Spleen (tissue), 11 donors: ENCODE results near the gene DAD1. TPM values are rescaled to one million over a fixed set of nuclear protein-coding genes. Genes with fewer than 3 reads are reported as not detected.
A peak's percentile ranks its signal among the peaks of the same experiment; 100 is the strongest.

Experiments
- DNase-seq: peaks from one replicate; pipeline ENCODE4 v3.0.0-alpha.2; 2020
- H3K27ac ChIP-seq, 8 donors: fragments of 200-600 bp; sonication (generic) in 7 of 8; 1 replicate in 4 of 8; 2 replicates in 4 of 8; pipeline versions ENCODE4 v1.5.0 to v1.8.0; 2016 to 2021; ENCODE audit warnings: inconsistent platforms in 4 of 8, mild to moderate bottlenecking in 4 of 8, moderate library complexity in 1 of 8
- H3K27me3 ChIP-seq, 7 donors: fragments of 200-600 bp; sonication (generic) in 6 of 7; replicated peaks in 1 of 7; 1 replicate in 4 of 7; 2 replicates in 3 of 7; pipeline versions ENCODE4 v1.5.0 to v1.8.0; 2016 to 2021; ENCODE audit warnings: inconsistent platforms in 3 of 7, mild to moderate bottlenecking in 1 of 7
- H3K36me3 ChIP-seq, 6 donors: fragments of 200-600 bp; sonication (generic) in 5 of 6; 1 replicate in 4 of 6; 2 replicates in 2 of 6; pipeline versions ENCODE4 v1.5.0 to v1.8.0; 2016 to 2021; ENCODE audit warnings: inconsistent platforms in 2 of 6
- H3K4me1 ChIP-seq, 6 donors: fragments of 200-600 bp; sonication (generic) in 5 of 6; 1 replicate in 3 of 6; 2 replicates in 3 of 6; pipeline versions ENCODE4 v1.5.0 to v1.8.0; 2016 to 2021; ENCODE audit warnings: inconsistent platforms in 3 of 6
- H3K4me3 ChIP-seq, 8 donors: fragments of 200-600 bp; sonication (generic) in 7 of 8; 1 replicate in 4 of 8; 2 replicates in 4 of 8; pipeline versions ENCODE4 v1.5.0 to v1.8.0; 2016 to 2021; ENCODE audit warnings: inconsistent platforms in 4 of 8, mild to moderate bottlenecking in 4 of 8, moderate library complexity in 2 of 8
- H3K9me3 ChIP-seq, 8 donors: fragments of 200-600 bp; sonication (generic) in 7 of 8; 1 replicate in 4 of 8; 2 replicates in 4 of 8; pipeline versions ENCODE4 v1.5.0 to v1.8.0; 2016 to 2021; ENCODE audit warnings: inconsistent platforms in 4 of 8
- POLR2A ChIP-seq, 3 donors: fragments of 450-650 bp; IDR thresholded peaks; one replicate each; pipeline ENCODE4 v1.5.1; 2017; ENCODE audit warnings: antibody characterized with exemption in 3 of 3, mild to moderate bottlenecking in 1 of 3
- POLR2AphosphoS5 ChIP-seq, 3 donors: sonication (generic); formaldehyde crosslinking; IDR thresholded peaks; one replicate each; pipeline ENCODE4 v1.5.1; 2017; ENCODE audit warnings: antibody characterized with exemption in 3 of 3
- WGBS, 5 donors: extraction: QIAGEN DNeasy Blood & Tissue Kit in 3 of 5; methylation state at CpG; one replicate each; pipeline versions ENCODE4 v1.1.5 to v1.1.7; 2013 to 2018; 5-methylcytosine and 5-hydroxymethylcytosine counted together
- intact Hi-C: fragments of 100-400 bp; cut with DNase I; formaldehyde crosslinking; loops from one replicate; pipeline ENCODE4 v1.15.0; 2023; ENCODE audit warnings: low total_unique reads
- polyA plus RNA-seq, 3 donors: library from polyadenylated mRNA; stranded (reverse); fragments of 200-250 nt; gene quantifications; one replicate each; pipeline ENCODE4 v1.2.1, GENCODE V29; 2013
- total RNA-seq, 7 donors: library from RNA; depleted of rRNA in 3 of 7; stranded (reverse); fragments of >200 nt in 3 of 7; fragmentation: NEBNext Ultra II Directional in 4 of 7; extraction: Animal tissue kit (Norgen Biotek cat#: 25700) in 4 of 7; gene quantifications; one replicate each; pipeline versions ENCODE4 v1.1.0 to v1.2.1, GENCODE V29; 2016 to 2021
- TF ChIP-seq, protein P1 (sequence below), 11 experiments: fragments of 200-600 bp in 7 of 11; fragments of 450-650 bp in 4 of 11; sonication (generic) in 4 of 11; IDR thresholded peaks in 8 of 11; conservative IDR thresholded peaks in 3 of 11; 1 replicate in 7 of 11; 2 replicates in 4 of 11; pipeline versions ENCODE4 v1.4.0 to v1.8.0; 2016 to 2021; ENCODE audit warnings: antibody characterized with exemption in 11 of 11, inconsistent platforms in 4 of 11, mild to moderate bottlenecking in 1 of 11
- donor health status: healthy with polysubstance abuse.
- donor health status: DM: no; HTN: no; CAD: no; lungs with moderate emphysema.
- donor health status: DM: no; HTN: no; CAD: no.
- donor health status: Bipolar disorder and iron deficiency.
- donor health status: healthy.
- donor health status: DM: no; HTN: no; CAD: no.
- donor health status: DM: yes; HTN: yes; CAD: no.

Gene DAD1
- total and polyA plus RNA-seq, 10 donors, result 102 to 176 (median 129) TPM

- no peaks in the 10 kb centered on the region for H3K27me3 ChIP-seq
- intact Hi-C loops, result no loop called here
- peak overlapping the region in 1 of 8 donors; percentile 49 for H3K4me3 ChIP-seq
- peak overlapping the region in 6 of 8 donors; percentile 23 to 96 (median 90) for H3K27ac ChIP-seq
- peaks cover 21 to 99% (median 75%) of the 10 kb centered on the region in 6 donors for H3K4me1 ChIP-seq
- 81 to 93% (median 86%) methylated on average over 5 of the region's 5 CpGs for WGBS, 5 donors
- H3K36me3 ChIP-seq, result peaks cover 0 to 5% (median 0%) of the 10 kb centered on the region in 6 donors
- DNase-seq, result no peak
- TF ChIP-seq, protein P1, sequence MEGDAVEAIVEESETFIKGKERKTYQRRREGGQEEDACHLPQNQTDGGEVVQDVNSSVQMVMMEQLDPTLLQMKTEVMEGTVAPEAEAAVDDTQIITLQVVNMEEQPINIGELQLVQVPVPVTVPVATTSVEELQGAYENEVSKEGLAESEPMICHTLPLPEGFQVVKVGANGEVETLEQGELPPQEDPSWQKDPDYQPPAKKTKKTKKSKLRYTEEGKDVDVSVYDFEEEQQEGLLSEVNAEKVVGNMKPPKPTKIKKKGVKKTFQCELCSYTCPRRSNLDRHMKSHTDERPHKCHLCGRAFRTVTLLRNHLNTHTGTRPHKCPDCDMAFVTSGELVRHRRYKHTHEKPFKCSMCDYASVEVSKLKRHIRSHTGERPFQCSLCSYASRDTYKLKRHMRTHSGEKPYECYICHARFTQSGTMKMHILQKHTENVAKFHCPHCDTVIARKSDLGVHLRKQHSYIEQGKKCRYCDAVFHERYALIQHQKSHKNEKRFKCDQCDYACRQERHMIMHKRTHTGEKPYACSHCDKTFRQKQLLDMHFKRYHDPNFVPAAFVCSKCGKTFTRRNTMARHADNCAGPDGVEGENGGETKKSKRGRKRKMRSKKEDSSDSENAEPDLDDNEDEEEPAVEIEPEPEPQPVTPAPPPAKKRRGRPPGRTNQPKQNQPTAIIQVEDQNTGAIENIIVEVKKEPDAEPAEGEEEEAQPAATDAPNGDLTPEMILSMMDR (IDR thresholded peaks at IDR 0.05 in 8 of 11, conservative IDR thresholded peaks at IDR 0.05 in 3 of 11), result no peak
- TF ChIP-seq POLR2A (IDR thresholded peaks at IDR 0.05), result no peak
- no peak for TF ChIP-seq POLR2AphosphoS5 (IDR thresholded peaks at IDR 0.05)
- no peaks in the 10 kb centered on the region for H3K9me3 ChIP-seq
Measured at GRCh38 chr14:22541721-22542120, 47.3 kb downstream of the DAD1 start.

DNA sequence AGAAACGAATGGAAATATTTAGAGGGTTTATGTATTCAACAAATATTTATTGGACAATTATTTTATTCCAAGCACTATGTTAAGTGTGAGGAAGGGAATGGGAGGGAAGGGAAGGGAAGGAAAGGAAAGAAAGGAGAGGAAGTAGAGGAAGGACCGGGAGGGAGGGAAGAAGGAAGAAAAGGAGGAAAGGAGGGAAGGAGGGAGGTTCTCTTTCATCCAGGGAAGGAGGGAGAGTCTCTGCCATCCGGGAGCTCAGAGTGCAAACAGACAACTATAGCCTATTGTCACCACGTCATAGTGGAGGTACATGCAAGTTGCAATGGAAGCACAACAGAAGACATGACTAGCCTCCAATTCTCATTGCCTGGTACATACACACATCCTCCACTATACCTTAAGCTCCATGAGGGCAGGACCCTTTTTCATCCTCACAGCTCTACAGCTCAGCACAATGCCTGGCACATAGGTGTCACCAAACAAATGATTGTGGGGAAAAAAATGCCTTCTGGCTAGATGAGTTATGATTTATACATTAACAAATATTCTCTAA is 48.1 kb downstream of the DAD1 start:
- peaks cover 17 to 99% (median 67%) of the 10 kb centered on the region in 6 donors for H3K4me1 ChIP-seq
- DNase-seq, result no peak
- no peaks in the 10 kb centered on the region for H3K9me3 ChIP-seq
- peak overlapping the region in 2 of 8 donors; percentile 8 to 49 for H3K4me3 ChIP-seq
- intact Hi-C loops, result no loop called here
- WGBS, 5 donors, result 63 to 76% (median 71%) methylated on average over 4 of the region's 4 CpGs
- H3K27me3 ChIP-seq, result no peaks in the 10 kb centered on the region
- peak overlapping the region in 7 of 8 donors; percentile 2 to 96 (median 87) for H3K27ac ChIP-seq
- peaks cover 0 to 3% (median 0%) of the 10 kb centered on the region in 6 donors for H3K36me3 ChIP-seq
- TF ChIP-seq, protein P1 (IDR thresholded peaks at IDR 0.05 in 8 of 11, conservative IDR thresholded peaks at IDR 0.05 in 3 of 11), result no peak
- TF ChIP-seq POLR2AphosphoS5 (IDR thresholded peaks at IDR 0.05), result peak in 1 of 3 donors; percentile 28

DNA sequence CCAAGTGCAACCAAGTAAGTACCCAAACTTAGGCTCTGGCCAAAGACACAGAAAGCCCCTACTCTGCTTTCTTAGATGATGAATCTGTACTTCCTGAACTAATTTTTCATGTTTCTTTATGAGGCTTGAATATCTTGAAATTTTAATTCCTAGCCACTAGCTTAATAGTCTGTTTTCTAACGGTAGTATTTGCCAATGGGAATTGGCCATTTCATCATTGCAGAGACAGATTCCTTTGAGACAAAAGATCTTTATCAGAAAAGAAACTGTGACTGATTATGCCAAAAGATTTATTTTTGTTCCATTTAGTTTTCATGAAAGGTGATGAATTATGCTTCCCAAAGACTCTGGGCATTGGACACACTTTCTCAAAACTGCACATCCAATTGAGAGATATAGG is 48.7 kb downstream of the DAD1 start:
- WGBS, 5 donors, result 25 to 53% (median 49%) methylated on average over 1 of the region's 1 CpG
- no peaks in the 10 kb centered on the region for H3K9me3 ChIP-seq
- TF ChIP-seq POLR2A (IDR thresholded peaks at IDR 0.05), result no peak
- TF ChIP-seq POLR2AphosphoS5 (IDR thresholded peaks at IDR 0.05), result no peak
- H3K27me3 ChIP-seq, result no peaks in the 10 kb centered on the region
- H3K36me3 ChIP-seq, result no peaks in the 10 kb centered on the region
- intact Hi-C loops, result no loop called here
- no peak for DNase-seq
- H3K27ac ChIP-seq, result peak overlapping the region in 6 of 8 donors; percentile 17 to 96 (median 90)
- H3K4me3 ChIP-seq, result peak overlapping the region in 1 of 8 donors; percentile 49
- H3K4me1 ChIP-seq, result peaks cover 17 to 99% (median 61%) of the 10 kb centered on the region in 6 donors

- Histone ChIP-seq H3K9me3 (no peaks in the 10 kb centered on the region), H3K36me3 (no peaks in the 10 kb centered on the region), H3K27me3 (no peaks in the 10 kb centered on the region), H3K27ac (peak overlapping the region in 7 of 8 donors; percentile 17 to 96 (median 87)), H3K4me1 (peaks cover 17 to 99% (median 57%) of the 10 kb centered on the region in 6 donors), H3K4me3 (peak overlapping the region in 1 of 8 donors; percentile 49)
- WGBS, 5 donors, result 52 to 81% (median 74%) methylated on average over 3 of the region's 3 CpGs
- TF ChIP-seq POLR2AphosphoS5 (IDR thresholded peaks at IDR 0.05), result no peak
- no peak for TF ChIP-seq POLR2A (IDR thresholded peaks at IDR 0.05)
- TF ChIP-seq, protein P1 (IDR thresholded peaks at IDR 0.05 in 8 of 11, conservative IDR thresholded peaks at IDR 0.05 in 3 of 11), result no peak
- intact Hi-C loops, result no loop called here
- no peak for DNase-seq
Measured at GRCh38 chr14:22539831-22540230, 49.2 kb downstream of the DAD1 start.
